ENCODE data around the gene STK17A.
A peak's percentile ranks its signal among the peaks of the same experiment; 100 is the strongest.
"Not testable (repeated sequence)": the region's sequence is repeated elsewhere in the genome, so short reads cannot be mapped to it uniquely, and the experiment has no call there.

The STK17A gene

DNA sequence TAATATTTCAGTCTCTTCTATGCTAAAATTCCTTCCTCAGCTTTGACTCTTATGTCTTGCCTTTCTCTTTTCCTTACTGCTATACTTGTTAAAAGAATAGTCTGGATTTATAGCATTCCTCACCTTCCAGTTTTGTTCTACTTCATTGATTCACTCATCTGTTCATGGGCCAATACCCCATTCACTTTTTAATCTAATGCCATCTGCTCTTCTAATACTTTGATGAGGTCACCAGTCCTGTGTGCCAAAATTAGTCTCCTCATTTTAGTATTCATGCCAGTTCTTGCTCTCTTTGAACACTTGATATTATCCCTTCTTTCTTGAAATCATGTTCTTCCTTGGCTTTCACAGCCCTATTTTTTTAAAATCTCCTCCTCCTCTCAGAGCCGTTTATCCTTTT, 19.3 kb downstream of the STK17A start:
- DNase-seq = no peak

DNA sequence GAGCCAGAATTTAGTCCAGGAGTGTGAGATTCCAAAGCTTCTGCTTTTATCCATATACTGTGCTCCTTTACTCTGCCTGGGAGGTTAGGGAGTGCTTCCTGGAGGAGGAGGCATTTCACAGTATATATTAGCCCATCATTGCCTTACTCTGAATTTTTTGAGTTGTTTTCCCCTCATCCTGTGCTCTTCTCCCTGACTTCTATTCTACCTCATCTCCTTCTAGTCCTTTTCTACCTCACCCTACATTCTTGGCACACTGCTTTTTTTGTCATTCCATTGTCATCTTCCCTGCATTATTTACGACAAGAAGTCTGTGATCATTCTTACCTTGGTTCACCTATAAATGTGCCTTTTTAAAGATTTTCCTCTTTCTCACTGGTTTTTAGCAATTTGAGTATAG, 21.3 kb downstream of the STK17A start:
- no peak for DNase-seq

DNA sequence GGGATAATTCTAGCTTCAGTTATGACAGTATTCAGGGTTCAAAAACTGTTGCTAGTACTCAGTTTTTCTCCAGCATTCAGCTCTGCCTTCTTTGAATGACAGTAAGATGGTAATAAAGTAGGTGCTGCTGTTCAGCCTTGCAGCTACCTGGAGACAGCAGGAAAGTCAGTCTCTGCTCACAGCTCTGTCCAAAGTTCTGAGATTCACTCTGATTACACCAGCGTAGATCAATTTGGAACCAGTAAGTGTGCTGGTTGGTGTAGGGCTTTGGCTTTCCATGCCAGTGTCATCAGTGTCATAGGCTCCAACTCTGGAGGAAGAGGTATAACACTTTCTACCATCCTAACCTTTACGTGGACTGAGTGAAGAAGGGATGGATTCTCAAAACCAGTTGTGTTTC, 26.2 kb downstream of the STK17A start:
- DNase-seq = no peak

DNA sequence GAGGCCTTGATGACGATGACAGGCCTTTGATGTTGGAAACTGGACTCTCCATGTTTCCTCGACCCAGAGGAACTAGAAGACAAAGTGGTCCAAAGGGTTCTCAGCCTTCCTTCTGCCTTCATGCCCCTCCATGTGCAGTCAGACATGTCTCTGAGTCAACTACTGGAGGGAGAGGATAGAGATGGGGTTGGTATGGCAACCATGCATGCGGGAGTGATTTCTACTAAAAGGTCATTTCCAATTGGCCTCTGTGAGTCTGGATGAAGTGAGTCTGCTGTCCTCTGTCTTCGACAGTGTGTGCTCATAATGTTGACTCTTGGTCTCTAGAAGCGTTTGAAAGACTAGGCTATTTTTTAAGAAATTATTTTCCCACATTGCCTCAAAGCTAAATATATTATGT, 29.2 kb downstream of the STK17A start:
- no peak for DNase-seq

DNA sequence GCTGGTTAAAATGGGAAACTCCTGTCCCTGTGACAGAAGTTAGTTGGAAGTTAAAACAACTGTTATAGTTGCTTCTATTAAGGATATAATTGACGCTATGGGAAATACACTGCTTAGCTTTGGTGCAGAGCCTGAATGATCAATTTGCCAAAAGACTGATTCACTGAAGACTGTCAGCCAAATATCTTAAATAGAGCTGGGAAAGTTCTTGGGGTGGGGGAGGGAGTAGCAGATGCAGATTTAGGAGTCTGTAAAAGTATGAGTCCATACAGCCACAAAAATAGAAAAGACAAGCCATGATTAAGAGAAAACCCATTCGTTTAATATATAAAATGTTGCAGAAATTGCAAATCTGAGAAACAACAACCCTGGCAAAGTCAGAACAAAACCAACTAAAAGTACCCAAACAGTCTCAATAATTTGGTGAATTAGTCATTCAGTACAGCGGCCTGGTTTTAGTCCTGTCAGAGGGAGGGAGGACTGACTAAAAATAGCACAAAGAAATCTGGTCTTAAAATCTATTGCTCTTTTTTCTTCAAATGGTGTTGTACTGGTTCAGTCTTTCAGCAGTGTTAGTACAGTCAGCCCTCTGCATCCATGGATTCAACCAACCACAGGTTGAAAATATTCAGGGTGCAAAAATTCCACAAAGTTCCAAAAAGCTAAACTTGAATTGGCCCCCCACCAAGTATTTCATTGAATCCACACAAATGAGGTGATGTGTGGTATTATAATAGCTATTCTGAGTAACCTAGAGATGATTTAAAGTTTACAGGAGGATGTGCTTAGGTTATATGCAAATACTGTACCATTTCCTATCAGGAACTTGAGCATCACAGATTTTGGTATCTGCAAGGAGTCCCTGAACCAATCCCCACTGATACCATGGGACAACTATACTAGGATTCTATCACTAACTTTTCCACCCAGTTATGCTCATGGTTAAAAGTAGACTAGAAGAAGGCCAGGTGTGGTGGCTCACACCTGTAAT, 30.0 kb downstream of the STK17A start:
- no peak for DNase-seq

DNA sequence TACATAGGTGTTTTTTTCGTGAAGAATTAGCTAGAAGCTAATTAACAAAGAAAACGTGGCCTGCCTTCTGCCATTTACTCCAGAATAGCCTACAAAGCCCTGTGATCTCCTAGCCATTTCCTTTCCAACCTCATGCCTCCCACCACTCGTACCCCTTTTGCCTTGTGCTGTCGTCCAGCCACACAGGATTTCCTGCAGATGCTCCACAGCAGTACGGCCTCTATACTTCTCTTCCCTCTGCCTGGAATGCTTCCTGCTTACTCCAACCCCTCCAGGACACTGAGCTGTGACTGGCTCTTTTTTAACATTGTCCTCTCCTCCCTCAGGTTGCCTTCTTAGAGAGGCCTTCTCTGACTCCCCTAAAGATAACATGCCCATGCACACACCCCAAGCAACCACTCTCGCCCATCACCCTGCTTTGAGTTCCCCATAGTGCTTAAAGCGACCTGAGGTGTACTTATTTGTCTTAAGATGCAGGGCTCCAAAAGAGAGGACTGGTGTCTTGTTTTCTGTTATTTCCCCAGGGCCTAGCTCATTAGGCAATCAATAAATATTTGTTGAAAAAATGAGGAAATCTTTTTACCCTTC, 32.7 kb downstream of the STK17A start:
- no peak for DNase-seq

DNA sequence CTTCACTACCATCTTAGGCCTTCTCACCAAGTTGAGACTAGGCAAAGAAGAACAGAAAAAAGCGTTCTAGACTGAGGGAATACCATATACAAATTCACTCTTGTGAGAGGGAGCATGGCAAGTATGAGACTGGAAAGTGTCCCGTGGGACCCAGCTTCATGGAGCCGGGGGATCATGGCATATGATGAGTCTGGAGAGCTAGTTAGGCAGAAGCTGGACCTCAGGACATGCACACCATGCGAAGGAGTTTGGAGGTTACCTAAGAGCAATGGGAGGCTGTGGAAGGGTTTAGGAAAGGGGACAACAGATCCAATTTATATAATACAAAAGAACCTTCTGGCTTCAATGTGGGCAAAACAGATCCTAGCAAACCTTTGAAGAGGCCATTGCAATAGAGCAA, 34.1 kb downstream of the STK17A start:
- no peak for DNase-seq

DNA sequence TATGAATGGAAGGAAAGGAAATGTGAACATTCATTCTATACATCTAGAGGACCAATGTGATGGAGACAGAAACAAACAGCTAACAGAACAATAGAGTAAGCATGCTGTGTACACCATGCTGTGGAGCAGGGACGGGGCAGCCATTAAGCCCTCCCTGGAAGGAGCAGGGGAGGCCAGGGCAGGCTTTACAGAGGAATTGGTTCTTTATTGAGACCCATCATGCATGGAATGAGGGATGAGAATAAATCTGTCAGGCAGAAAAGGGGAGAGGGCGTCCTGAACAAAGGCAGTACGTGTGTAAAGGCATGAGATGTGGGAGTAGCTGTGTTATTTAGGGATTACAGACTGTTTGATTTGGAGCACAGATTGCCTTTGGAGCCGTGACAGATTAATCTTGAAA, 35.2 kb downstream of the STK17A start:
- DNase-seq = no peak

DNA sequence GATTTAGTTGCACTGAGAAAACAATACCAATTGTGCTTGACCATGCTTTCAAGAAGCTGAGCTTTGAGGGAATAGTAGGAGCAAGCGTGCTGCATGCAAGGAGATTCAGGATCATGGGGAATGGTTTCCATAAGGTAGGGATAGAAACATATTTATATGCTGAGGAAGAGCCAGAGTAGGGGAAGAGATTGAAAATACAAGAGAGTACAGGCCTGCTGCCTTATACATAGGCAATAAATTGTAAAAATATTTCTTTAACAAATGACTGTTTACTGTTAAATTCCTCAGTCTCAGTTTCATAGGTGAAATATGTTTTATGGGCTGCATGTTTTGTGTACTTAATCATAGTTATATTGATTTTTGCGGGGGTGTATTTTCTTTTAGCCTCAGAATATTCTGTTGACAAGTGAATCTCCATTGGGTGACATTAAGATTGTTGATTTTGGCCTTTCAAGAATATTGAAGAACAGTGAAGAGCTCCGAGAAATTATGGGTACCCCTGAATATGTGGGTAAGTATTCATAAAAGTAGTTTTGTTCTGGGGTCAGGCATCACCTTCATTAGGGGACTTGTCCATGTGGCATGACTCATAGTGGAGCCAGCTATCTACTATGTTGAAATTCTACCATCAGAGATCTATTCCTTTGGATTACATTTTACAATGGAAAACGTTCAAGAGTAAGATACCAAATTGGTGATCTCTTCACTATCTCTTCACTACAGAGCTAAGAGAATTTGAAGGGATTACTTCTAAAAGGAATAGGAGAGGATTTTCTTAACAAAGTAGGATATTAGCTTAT, 36.5 kb downstream of the STK17A start:
- no peak for DNase-seq

DNA sequence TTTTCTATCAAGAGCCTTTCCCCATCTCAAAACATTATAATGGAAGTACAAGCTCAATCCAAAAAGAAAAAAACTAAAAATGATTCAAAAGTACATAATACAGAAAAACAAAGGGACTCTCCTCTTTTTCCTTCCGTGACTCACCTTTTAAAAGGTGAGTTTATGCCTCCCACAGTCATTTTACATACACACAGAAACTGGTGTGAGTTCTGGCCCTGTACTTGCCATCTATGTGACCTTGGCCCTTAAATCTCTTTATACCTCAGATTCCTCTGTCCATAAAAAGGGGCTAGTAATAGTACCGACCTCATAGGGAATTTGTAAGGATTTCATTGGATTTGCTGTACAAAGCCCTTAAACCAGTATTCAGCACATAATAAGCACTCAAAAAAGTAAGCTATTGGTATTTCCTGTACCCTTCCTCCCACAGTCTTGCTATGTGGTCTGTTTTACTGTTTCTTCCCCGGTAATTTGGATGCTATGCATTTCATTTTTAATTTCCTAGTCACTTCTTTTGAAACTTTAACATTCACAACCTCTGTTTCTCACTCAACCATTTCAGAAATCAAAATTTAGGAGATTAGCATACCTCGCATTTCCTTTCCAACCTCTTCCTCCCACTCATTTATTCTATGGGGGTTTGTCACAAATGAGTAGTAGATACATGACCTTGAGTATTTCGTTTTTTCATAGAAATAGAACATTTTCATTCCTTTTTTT, 39.0 kb downstream of the STK17A start:
- no peak for DNase-seq

DNA sequence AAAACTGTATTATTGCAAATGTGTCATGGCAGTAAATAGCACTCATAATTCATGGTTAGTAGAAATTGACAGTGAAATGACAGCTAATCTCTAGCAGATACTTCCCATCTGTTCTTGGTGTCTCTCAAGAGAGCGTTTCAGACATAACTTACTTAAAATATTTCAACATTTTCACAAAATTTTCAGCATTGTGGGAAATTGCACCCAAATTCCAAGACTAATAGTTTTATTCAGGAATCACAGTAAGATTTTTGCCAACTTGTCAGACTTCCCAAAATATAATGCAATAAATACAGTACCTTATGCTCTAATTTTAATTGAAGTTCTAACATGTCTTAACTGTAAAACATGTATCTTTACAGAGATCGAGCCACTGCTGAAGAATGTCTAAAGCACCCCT, 41.2 kb downstream of the STK17A start:
- DNase-seq = no peak

DNA sequence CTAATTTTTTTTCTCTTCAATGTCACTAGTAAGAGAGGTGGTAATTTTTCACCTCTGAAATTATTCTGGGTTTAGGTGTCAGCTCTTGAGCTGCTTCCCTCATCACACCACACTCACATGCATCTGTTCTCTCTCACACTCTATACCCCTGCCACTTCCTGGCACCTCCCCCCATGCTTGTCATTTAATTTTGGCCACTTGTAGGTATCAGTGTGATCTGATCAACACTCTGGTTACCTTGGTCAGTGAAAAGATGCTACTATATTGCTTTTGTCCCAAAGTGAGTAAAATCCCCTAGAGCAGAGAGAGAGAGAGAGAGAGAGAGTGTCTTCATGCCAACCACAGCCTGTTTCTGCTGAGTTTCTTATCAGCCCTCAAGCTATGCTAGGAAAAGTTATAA, 42.5 kb downstream of the STK17A start:
- no peak for DNase-seq

DNA sequence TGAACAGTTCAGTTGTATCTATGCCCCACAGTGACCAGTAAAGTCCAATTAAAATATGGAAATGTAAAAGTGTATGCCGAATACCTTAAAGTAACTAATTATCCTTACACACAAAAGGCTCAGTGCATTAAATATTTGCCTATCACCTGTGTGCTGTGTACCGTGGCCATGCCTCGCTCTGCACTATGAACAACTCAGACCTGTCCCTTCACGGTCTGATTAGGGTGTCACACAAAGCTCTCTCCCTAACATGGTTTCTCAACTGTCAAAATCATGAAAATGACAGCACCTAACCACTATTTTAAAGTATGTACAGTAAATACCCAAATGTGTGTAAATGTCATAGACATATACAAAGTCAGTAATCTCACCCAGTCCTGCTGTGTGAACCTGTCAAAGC, 43.1 kb downstream of the STK17A start:
- no peak for DNase-seq

DNA sequence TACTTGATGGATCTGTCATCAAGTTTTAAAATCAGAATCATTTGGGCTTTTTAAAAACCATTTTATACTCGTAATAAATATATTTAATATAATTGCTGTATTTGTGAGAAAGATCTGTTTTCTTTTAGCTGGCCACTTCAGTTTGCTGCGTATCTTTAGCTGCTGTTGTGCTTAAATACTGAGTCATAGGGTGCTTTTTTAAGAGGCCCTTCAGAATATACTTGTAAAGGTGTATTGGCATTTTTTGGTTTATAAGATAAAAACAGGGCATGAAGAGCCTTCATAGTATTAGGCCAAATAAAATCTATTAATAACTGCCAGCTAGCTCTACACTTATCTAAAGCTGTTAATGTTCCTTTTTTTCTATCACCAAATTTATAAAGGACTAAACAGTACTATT, 43.8 kb downstream of the STK17A start:
- no peak for DNase-seq

DNA sequence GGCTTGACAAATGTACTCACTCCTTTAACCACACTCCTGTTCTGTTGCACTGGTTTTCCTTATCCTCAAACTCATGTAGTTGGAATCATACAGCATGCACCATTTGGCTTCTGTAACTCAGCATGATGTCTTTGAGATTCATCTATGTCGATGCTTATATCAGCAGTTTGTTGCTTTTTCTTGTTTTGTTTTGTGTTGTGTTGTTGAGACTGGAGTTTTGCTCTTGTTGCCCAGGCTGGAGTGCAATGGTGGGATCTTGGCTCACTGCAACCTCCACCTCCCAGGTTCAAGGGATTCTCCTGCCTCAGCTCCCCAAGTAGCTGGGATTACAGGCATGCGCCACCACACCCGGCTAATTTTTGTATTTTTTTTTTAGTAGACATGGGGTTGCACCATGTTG, 44.9 kb downstream of the STK17A start:
- DNase-seq = not testable (repeated sequence)

DNA sequence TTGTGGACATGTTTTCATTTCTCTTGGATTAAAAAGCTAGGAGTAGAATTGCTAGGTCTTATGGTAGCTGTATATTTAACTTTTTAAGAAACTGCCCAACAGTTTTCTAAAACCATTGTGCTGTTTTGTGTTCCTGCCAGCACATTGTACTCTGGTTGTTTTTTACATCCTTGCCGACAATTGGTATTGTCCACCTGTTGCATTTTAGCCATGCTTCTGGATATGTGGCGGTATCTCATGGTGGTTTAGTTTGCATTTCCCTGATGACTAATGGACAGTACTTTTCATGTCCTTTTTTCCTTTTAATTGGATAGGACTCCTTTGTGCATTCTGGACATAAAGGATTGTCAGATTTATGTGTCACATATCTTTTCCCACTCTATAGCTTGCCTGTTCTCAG, 45.5 kb downstream of the STK17A start:
- no peak for DNase-seq

DNA sequence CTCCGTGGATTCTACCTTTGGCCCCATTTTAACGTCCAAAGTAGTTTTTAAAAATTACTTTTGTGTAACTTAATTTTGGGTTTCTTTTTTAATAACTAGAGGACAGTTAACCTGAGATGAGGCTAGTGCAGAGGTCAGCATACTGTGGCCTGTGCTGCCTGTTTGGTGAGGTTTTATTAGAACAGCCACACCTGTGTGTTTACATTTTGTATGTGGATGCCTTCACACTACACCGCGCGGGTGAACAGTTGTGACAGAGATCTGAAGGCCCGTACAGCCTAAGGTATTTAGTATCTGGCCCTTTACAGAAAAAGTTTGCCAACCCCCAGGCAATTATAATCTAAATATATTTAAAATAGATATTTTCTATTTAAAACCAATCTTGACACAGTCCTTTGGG, 46.9 kb downstream of the STK17A start:
- DNase-seq = no peak

DNA sequence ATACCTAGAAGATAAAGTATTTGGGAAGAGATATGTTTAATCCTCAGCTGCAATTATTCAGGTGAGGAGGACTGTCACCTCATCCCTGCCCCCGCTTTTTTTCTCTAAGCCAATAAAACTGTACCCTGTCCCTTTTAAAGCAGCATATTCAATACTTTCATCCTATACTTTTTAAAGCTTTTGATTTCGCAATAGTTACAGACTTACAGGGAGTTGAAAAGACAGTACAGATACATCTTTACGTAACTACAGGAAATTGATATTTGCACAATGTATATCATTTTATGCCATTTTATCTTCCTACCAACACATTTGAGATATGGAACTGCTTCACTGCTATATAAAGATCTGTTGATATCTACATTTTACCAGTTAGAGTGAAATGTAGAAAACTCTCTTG, 47.6 kb downstream of the STK17A start:
- DNase-seq = no peak

DNA sequence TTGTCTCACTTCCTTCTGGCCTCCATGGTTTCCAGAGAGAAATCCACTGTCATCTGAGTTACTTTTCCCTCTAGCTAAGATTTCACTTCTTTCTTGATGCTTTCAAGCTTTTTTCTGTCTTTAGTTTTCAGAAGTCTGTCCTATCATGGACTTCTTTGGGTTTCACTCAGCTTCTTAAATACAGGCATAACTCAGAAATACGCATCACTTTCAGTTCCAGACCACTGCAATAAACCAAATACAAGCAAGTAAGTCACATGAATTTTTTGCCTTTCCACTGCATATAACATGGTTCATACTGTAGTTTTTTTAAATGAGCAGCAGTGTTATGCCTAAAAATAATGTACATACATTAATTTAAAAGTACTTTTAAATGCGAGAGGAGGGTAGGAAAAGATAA, 48.7 kb downstream of the STK17A start:
- DNase-seq = no peak

DNA sequence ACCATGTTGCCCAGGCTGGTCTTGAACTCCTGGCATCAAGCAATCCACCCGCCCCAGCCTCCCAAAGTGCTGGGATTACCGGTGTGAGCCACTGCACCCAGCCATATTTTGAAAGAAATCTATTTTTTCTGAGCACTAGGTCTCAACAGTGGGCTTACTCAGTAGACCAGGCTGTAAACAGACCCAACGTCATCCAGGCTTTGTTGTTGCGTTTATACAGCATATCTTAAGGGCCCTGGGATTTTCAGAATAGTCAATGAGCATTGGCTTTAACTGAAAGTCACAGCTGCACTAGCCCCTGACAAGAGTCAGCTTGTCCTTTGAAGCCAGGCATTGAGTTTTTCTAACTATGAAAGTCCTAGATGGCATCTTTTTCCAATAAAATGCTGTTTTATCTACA, 49.8 kb downstream of the STK17A start:
- DNase-seq = no peak

DNA sequence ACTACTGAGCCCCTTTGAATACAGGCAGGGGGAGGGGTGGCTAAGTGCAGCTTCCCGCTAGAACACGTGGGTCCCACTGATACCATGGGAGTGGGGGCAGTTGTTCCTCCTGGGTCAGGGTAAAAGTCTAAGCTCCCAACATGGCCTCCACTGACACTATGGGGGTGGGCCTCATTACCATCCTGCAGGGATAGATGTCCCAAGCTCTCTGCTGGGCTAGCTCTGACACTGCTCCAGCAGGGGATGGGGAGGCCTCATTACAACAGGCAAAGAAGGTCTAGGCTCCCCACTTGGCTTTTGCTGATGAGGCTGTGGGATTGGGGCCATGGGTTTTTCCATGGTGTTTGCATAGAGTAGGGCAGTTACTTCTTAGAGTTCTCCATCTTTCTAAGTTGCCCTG, 51.5 kb downstream of the STK17A start:
- no peak for DNase-seq

DNA sequence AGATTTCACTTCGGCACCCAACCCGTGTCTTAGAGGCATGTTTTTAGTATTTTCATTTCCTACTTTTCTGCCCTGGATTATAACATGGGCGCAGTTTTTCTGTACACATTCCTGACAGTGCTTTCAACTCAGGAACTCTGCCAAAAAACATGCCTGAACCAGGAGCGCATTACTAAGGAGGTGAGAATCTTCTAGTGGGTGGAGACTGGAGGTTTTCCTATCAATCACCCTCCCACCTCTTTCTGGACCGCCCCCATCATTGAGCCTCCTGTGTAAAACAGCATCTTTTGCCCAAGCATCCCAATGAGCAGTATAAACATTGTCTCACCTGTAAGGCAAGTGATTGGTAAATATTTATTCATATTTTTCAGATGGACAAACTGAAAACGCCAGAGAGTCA, 53.2 kb downstream of the STK17A start:
- DNase-seq = peak; percentile 2

Measured in NCI-H1105 (cell line).